HG03460 (cell line): ENCODE results near the gene GHRH.

Experiments used
- ATAC-seq: cut with Tn5 transposase; IDR thresholded peaks from one replicate; pipeline ENCODE4 v1.9.1; 2021; ENCODE audit not compliant: unreplicated experiment

The GHRH gene, protein sequence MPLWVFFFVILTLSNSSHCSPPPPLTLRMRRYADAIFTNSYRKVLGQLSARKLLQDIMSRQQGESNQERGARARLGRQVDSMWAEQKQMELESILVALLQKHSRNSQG

DNA sequence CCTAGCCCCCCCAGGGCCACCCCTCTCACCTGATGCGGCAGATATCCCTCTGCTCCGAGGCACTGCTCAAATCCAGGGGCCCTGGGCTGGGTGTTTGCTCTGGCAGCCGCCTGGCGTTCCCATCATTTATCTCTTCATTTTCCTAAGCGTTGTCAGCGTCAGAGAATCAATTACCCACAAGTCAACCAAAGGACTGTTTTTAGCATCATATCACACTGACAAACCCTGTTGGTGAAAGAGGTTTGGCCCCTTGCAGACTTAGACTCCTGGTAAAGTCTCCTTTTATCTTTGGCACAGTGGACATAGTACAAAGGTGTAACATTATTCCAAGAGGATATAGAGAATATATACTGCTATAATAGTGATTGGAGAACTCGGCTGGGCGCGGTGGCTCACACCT is at the start of gene GHRH:
TSS of gene GHRH (minus strand) at position 101 of the 400 bp plus-strand sequence. CDS start 4,925 bp downstream, outside the sequence.
- no peak for ATAC-seq

DNA sequence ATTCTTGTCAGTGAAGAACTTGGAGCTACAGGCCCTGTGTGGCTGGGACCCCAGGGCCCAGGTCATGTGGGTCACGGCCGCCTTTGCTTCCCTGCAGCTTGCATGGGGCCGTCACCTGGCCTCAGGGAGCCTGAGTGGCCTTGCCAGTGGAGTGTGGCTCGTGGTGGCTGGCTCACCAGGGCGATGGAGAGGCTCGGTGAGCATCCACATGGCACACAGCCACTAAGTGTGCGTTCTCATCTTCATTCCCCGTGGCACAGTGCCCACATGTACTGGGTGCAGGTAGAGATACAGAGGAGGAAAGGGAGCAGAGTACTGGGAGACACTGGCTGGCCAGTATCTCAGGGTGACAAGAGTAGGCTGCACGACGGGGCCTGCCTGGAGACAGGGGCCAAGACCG is 49.3 kb upstream of the GHRH start:
- ATAC-seq: no peak

DNA sequence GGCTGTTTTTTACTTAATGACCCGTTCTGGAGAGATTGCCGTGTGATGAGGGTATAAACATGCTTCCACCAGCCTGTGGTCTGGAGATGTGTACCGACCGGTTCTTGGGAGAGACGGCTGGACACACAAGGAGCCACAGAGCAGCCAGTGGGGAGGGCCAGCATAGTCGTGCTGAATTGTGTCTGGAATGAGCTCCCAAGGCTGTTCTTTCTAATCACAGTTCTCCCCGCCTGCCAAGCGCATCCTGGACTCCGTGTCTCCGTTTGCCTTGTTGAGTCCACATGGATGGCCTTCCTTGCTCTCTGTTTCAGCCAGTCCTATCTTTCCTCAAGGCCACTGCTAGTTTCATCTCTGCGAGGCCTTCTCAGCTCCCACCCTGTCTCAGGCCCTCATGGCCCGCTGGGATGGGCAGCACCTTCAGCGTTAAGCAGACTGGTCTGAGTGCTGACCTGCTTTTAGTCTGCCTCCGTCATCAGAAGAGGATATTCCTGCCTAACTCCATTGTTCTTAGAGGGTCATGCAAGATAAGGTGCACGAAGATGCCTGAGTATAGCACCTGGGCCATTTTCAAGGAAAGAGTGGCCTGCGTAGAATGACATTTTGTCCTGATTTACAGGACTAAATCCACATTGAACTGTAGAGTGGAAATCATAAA is 48.4 kb upstream of the GHRH start:
- no peak for ATAC-seq

DNA sequence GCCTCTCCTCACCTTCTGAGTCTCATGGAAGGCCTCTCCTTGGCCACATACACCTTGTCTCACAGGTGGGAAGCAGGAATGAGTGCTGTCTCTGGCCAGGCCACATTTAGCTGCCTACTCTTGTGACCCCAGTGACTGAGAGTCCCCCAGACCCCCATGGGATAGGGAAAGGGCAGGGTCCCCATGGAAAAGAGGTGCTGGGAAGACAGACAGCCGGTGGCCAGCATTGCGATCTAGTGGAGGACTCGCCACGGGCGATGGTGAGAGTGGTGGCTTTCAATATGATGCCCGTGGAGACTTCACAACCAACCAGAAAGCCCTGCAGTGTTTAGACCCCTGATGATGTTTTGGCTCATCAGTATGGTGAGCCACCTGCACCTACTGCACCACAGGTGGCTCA is 47.7 kb upstream of the GHRH start:
- ATAC-seq: no peak

DNA sequence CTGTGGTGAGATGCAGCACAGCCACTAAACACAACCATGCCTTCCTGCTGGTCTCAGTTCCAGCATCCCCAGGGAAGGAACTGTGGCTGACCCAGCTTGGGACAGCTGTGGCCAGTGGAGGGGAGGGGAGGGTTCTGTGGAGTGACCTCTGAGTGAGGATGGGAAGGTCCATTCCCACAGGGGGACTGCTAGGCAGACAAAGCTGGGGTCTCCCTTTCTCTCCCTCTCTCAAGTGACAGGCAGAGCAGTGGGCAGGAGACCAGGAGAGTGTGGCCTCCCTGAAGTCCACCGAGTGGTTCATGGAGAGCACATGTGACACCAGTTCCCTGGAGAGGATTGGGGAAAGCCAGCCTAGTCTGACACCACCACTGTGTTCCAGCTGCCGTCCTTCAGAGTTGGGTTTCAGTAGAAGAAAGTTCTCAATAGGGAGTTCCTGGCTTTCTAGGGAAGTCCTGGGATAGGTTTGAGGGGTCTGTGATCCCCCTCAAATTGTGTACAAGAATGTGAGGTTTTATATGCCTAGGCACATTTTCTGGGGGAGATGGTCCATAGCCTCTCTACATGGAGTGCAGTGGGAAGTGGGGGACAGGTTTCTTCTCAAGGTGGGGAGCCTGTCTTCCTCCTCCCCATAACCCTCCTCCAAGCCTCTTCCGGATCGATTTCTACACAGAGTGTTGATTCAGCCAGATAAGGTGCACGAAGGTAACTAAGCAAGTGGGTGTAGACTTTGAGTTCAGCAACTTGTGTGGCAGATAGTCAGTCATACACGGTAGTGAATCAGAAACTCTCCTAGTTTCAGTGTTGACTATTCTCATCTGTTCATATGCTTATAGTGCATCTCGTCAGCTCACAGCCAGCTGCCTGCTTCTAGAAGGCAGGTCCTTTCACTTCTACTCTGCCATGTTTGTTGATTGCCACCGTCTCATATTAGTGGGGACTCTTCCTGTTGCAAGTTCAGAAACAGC is 46.8 kb upstream of the GHRH start:
- ATAC-seq: peak; percentile 93

DNA sequence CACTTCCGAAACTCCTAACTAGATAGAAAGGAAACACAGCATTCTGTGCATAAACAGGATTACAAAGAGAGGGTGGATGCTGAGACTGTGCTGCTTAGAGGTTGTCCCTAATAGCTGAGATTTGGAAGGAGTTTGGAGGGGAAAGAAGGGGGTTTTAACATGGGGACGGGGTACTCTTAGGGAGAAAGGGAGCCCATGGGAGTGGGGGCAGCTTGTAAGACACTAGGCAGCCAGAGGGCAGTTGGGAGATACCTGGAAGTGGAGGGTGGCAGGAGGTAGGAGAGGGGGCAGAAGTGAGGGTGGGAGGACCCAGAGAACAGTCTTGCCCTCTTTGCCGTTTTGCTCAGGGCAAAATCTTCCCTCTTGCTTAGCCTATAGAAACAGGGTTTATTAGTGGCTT is 44.2 kb upstream of the GHRH start:
- no peak for ATAC-seq

DNA sequence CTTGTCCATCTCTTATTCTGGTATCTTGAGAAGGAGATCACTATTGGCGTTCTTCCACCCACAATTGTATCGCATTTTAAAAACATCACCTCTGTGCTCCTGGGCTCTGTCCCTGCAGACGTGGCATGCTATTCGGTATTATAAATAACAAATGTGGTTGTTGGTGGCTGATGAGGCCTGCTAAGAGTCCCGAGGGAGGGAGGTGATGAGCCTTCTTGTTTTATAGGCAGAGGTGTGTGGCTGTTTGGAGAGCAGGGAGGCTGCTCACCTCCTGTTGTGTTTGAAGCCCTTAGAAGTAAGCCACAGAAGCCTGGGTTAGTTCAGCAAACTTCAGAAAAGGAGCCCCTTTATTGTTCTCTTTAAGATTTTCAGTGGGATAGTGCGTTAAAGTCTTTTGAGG is 43.5 kb upstream of the GHRH start:
- no peak for ATAC-seq

DNA sequence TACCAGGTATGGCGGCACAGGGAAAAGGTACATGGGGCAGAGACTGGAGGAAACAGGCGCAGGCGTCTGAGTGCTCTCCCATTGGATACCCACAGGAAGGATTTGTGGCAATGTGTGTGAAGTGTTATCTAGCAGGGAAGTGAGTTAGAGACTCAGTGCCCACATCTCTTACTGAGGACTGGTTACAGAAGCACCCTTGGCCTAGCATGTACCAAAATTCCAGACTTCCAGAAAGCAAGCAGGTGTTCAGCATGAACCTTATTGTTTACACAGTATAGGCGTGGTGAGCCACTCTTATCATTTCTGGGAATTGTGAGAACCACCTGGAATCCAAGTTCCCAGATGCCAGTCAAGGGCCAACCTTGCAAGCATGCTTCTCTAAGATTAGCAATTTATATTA is 42.0 kb upstream of the GHRH start:
- no peak for ATAC-seq

DNA sequence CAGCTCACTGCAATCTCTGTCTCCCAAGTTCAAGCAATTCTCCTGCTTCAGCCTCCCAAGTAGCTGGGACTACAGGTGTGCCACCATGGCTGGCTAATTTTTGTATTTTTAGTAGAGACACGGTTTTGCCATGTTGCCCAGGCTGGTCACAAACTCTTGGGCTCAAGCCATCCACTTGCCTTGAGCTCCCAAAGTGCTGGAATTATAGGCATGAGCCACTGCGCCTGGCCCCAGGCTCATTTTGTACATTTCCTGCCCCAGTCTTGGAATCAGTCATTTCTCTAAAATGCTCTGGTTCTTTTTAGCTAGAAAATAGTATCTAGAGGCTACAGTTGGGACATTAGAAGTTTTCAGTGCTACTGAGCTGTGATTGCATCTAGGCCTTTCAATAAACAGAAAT is 41.4 kb upstream of the GHRH start:
- no peak for ATAC-seq

DNA sequence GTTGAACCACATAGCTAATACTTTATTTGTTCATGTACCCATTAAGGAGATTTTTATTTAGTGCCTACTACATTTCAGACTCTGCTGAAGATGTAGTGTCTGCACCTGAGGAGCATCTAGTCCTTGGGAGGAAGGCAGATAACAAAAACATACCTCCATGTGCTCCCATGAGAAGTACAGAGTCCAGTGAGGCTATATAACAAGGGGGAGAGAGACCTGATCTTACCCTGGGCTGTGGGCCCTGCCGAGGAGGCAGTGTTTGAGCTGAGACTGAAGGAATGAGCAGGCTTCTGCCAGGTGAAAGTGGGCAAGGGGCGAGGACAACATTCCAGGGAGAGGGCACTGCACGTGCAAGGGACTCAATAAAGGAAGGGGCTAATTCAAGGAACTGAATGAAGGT is 39.9 kb upstream of the GHRH start:
- no peak for ATAC-seq

DNA sequence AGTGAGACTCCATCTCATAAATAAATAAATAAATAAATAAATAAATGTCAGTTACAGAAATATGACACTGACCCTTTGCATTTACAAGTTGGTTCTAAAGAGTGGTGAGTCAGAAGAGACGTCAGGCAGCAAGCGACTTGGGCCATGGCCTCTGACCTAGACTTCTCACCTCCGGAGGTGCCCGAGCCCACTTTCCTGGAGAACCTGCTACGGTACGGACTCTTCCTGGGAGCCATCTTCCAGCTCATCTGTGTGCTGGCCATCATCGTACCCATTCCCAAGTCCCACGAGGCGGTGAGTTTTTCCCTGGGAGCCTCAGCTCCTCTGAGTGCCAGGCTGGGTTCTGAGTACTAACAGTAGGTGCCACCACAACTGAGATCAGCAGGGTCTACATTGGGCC is 39.5 kb upstream of the GHRH start:
- no peak for ATAC-seq

DNA sequence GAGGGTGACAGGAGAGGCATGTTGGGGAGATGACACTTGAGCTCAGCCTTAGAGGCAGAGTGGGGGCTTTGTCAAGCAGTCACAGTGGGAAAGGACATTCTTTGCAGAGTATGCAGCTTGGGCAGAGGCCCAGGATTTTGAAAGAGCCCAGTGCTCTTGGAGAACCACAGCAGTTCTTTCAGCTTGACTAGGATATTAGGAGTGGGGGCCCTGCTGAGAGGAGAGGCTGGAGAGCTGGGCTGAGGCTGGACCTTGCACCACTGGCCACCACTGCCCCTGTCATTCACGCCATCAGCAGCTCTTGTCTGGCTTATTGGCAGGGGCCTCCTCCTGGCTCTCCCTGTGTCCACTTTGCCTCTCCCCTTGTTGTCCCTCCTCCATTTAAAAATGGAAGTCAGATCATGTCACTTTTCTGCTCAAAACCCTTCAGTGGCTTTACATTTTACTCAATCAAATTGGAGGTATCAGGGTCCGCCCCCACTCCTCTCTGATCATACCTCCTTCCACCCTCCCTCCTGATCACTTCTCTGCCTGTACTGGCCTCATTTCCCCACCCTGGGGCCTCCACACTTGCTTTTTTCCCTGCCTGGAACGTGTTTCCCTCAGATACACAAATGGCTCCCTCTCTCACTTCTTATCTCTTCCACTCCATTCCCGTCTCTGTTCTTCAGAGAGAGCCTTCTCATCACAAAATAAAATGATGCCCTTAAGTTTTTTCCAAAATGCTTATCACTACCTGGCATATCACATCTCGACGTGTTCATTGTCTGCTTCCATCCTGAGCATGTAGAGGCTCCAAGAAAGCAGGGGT is 38.3 kb upstream of the GHRH start:
- ATAC-seq: no peak

DNA sequence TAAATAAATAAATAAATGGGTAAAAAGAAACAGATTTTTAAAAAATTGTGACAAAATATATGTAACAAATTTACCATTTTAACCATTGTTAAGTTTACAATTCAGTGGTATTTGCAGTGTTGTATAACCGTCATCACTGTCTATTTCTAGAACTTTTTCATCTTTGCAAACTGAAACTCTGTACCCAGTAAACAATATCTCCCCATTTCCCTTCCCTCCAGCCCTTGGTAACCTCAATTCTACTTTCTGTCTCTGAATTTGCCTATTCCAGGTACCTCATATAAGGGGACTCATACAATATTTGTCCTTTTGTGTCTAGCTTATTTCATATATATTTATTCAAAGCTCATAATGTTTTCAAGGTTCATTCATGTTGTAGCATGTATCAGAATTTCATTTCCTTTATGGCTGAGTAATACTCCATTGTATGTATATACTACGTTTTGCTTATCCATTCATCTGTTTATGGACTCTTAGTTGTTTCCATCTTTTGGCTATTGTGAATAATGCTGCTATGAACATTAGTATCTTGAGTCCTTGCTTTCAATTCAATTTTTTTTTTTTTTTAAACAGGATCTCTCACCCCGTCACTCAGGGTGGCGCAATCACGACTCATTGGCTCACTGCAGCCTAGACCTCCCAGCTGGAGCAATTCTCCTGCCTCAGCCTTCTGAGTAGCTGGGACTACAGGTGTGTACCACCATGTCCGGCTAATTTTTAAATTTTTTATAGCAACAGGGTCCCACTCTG is 36.8 kb upstream of the GHRH start:
- no peak for ATAC-seq

DNA sequence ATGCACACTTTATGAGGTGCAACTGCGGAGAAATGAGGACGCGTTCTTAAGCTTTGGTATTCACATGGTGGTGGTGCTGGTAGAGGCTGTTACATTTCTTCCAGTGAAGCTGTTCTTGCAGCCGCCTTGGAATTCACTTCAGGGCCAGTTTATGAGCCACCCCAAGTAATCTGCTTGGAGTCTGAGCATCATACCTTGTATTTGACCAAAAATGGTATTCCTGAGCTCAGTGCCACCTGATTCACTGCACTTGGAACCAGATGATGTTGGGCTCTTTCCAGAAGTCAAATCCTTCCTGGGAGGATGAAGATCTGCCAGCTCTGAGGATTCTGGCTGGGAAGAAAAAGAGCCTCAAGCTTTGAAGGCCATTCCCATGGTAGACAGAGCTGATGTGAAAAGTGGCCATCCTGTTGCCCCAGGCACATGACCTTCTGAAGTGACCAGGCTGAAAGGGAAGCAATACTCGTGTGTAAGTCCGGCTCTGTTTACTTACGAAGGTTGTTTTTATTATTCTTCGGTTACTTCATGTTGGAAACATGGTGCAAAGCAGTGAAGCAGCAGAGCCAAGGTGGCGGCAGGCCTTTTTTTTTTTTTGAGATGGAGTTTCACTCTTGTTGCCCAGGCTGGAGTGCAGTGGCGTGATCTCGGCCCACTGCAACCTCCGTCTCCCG is 35.6 kb upstream of the GHRH start:
- ATAC-seq: no peak

DNA sequence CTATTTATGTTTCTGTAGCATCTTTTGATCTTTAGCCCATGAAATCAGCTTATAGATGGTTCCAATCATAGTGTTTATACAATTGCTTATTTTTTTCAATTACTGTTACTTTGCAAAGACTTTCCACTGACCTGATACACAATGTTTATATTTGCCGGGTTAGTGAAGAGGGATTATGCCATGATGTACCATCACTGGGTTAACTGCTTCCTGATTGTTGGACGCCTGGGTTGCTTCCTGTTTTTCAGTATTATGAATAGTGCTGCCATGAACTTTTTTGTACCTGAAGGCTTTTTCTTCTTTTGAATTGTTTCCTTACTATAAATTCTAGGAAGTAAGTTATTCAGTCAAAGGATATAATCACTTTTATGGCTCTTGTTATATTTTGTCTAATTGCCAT is 34.8 kb upstream of the GHRH start:
- ATAC-seq: no peak

DNA sequence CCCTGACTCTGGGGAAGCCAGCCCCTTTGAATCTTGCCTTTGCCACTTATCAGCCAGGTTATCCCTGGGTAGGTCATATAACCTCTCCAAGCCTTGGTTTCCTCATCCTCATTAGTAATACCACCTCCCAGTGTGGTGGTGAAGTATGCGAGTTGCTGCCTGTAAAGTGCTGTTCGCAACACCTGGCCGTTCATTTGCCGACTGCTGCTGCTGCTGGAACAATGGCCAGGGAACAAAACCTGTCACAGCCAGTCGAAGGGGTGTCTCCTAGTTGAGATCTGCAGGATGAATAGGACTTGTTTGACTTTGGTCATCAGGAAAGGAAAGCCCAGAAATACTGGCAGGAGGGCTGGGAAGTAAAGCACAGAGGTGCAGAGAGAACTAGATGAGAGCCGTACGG is 34.0 kb upstream of the GHRH start:
- no peak for ATAC-seq

DNA sequence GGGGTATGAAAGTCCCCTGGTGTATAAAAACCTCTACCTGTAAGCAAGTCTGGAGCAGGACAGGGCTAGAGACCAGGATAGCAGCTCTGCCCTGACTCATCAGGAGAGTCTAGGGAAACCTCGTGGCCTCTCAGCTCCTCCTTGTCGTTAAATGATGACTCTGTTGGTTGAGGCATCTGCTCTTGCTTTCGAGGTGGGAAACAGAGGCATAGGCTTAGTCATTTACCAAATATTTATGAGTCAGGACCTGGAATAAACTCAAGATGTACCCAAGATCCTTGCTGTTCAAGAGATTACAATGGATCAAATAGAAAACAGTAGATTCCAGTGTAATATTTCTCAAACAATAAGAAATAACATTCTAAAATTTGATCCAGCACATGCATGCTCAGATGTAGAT is 33.4 kb upstream of the GHRH start:
- ATAC-seq: no peak

DNA sequence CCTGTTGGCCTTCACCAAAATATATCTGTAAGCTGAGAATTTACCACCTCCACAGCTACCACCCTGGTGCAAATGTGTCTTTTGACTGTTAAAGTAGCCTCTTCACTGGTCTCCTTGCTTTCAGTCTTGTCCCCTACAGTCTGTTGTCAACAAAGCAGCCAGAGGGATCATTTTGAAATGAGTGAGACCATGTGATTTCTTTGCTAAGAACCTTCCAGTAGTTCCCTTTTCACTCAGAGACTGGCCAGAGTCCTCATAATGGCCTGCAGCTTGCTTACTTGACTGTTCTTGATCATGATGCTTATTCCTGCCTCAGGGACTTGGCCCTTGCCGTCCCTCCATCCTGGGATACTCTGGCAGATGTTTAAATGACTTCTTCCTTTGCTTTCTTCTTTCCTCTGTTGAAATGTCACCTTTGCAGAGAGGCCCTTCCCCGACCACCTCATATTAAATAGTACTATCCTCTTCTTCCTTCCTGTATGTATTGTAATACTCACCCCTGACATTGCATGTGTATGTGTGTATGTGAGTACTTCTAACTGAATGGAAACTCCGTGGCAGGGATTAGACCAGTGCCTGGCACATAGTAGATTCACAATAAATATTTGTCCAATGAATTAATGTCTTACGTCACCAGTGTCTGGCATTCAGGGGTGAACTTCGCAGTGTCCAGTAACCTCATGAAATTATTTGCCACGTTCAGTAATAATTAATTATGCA is 32.8 kb upstream of the GHRH start:
- ATAC-seq: no peak

DNA sequence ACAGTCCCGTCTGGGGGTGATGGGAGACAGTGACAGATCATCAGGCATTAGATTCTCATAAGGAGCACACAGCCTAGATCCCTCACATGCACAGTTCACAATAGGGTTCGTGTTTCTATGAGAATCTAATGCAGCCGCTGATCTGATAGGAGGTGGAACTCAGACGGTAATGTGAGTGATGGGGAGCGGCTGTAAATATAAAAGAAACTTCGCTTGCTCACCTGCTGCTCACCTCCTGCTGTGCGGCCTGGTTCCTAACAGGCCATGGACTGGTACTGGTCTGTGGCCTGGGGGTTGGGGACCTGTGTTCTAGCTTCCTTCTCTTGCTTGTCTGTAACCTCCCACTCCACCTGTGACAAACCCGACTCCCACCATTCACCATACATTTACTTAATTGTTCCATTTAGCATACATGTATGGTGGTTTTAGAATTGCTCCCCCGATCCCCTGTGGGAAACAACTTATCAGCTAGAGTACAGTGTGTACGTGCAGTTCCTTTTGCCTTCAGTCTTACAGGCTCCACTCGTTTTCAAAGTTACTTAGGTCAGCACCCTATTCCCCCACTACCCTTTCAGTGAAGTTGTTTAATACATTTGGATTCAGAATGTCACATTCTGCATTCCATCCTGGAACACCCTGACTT is 31.8 kb upstream of the GHRH start:
- no peak for ATAC-seq
